Stimulated activated CD8-positive, alpha-beta memory T cell treated with anti-CD3 and anti-CD28 coated beads, Interleukin-12 subunit alpha, Interleukin-12 subunit beta, amount 100 ng/mL, for 1 hour (primary cell): ENCODE results near the gene CDC42BPA.

Source experiments
- DNase-seq: peaks from one replicate; pipeline ENCODE4 v3.0.0-alpha.2; 2020; ENCODE audit warnings: low read depth

The CDC42BPA gene

DNA sequence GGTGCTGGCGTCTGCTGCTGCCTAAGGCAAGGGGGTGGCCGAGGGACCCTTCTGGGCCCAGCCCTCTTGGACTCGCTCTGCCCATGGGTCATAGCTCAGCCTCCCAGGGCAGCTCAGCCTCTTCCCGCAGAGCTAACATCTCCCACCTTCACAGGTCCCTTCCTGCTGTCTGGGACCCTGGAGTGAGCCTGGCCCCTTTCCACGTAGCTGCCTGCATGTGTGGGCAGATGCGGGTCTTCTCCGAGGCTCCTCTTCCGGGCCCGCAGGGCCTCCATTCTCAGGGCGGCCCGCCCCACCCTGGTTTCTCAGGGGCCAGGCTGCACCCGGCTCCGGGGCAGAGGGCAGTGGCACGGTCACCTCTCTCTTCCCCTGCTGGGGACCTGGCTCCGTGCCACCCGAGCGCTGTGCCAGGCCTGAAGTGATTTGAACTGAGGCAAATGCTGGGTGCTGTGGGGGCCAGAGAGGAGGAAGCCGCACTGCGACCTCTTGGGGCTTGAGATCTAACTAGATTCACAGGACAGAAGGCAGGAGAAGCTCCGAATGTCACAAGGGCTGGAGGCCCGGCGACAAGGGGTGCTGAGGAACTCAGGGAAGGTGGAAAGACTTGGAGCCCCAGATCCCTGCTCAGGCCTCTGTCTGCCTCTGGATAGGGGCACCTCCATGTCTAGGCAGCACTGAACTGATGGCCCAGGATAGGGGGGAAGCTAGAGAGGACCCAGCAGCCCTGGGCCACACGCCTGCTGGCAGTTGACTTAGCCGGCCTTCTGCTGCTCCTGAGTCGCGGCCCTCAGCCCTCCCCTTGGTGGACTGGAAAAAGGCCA lies 337.5 kb downstream of the CDC42BPA start:
- DNase-seq = no peak

DNA sequence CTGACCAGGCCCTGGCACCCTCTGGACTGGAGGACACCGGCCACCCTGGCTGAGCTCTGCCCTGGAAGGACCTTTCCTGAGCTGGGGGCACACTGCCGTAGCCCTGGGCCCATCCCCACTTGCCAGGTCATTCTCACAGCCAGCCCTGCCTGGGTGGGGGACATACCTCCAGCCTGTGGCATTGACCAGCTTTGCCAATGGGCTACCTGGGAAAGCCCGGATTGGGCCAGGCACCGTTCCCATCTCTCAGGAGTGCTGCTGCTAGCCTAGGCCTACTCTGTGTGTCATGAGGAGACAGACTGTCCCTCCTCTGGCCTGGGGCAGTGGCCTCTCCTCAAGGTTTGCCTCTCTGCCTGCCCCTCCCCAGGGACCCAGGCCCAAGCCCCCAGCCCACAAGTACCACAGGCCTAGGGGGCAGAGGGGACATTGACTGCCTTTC lies 338.2 kb downstream of the CDC42BPA start:
- no peak for DNase-seq

DNA sequence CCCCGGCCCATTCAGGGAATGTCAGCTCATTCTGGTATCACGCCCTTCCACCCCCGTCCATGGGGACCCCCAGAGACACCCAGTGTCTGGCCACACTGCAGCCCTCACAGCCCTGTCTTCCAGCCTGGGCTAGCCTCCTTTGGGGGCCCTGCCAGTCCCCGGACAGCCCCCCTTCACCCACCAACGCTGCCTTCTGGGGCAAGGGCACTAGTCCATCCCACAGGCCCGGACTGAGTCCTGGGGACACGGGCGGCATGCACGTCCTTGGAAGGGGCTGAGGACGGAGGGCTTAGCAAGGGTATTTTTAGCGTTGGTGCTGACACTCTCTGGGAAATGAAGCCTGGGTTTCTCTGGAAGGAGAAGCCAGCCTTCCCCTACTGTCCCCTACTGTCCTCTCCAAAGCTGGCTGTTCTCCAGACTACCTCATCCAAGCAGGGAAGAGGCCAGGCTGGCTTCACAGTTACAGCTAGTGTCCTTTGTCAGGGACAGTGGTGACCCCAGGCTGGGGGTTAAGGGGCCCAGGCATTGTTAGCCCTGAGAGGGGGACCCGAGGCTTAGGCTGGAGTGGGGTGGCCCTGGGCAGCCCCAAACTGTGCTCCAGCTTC lies 338.7 kb downstream of the CDC42BPA start:
- DNase-seq = no peak

DNA sequence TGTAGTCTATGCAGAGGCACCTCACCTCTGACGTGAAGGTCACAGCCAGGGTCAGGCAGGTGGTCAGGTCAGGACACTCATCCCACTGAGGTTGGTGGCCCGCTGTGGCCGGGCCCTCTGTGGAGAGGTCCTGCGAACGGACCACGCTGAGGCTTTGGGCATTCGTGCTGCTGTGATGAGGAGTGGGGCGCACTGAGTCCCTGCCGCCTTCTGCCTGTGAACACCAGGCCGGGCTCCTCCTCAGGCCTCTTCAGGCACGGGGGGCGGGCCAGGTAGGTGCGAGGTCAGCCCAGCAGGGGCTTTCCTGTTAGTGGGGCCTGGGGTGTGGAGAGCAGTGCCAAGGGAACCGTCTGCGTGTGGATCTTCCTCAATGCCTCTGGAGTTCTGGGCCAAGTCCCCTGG lies 339.2 kb downstream of the CDC42BPA start:
- DNase-seq = no peak

DNA sequence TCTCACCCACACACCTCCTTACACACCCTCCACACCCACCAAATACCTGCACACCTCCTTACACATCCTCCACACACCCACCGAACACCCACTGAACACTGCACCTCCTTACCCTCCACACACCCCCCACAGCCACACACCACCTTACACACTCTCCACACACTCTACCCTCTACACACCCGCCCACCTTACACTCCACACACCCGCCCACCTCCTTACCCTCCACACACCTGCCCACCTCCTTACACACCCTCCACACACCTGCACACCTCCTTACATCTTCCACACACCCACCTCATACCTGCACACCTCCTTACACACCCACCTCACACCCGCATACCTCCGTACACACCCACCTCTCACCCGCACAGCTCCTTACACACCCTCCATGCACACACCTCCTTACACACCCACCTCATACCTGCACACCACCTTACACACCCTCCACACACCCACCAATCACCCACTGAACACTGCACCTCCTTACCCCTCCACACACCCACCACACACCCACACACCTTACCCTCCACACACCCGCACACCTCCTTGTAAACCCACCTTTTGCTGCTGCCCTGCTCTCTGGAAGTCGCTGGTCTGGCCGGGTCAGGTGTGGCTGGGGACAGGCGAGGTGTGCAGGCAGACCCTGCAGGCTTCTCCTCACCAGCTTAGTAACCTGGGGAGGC lies 339.7 kb downstream of the CDC42BPA start:
- no peak for DNase-seq

DNA sequence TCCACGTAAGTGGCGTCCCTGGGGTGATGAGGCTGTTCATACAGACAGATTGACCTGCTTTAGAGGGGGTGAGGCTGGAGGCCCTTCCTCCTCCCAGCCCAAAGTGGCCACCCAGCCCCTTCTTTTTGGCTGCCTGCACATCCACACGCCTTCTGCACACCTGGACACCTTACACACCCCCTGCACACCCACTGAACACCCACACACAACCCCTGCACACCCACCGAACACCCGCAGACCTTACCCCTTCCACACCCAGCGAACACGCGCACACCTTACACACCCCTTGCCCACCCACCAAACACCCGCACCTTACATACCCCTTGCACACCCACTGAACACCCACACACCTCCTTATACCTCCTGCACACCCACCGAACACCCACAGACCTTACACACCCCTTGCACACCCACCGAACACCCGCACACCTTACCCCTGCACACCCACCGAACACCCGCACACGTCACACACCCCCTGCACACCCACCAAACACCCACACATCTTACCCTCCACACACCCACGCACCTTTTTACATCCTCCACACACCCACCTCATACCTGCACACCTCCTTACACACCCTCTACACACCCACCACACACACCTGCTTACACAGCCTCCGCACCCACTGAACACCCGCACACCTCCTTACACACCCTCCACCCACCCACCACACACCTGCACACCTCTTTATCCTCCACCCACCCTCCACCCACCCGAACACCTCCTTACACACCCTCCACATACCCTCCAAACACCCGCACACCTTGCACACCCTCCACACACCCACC lies 340.5 kb downstream of the CDC42BPA start:
- no peak for DNase-seq

DNA sequence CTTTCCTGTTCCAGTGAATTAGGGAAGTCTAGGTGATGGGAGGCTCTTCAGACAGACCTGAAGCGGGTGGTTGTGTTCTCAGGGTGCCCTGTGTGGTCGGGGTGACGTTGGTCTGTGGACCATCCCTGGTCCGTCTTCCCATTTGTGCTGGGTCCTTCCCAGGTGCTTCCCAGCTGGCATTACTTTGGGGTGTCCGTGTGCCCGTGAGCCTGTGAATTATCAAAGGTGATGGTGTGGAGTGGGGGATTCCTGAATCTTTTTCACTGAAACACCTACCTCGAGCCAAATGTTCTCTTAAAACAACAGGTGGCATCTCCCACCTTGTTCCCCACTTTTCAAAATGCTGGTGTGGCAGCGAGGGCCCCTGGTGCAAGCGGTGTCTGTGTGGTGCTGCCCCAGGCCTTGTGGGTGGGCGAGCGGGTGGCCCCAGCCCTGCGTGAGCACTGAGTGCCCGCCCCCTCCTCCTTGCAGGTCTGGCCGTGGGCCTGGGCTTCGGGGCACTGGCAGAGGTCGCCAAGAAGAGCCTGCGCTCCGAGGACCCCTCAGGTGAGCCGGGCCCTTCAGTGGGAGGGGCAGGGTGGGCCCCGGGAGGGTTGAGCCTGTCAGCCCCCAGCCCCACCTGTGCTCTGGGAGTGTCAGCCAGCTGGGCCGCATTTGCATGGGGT lies 341.2 kb downstream of the CDC42BPA start:
- no peak for DNase-seq

DNA sequence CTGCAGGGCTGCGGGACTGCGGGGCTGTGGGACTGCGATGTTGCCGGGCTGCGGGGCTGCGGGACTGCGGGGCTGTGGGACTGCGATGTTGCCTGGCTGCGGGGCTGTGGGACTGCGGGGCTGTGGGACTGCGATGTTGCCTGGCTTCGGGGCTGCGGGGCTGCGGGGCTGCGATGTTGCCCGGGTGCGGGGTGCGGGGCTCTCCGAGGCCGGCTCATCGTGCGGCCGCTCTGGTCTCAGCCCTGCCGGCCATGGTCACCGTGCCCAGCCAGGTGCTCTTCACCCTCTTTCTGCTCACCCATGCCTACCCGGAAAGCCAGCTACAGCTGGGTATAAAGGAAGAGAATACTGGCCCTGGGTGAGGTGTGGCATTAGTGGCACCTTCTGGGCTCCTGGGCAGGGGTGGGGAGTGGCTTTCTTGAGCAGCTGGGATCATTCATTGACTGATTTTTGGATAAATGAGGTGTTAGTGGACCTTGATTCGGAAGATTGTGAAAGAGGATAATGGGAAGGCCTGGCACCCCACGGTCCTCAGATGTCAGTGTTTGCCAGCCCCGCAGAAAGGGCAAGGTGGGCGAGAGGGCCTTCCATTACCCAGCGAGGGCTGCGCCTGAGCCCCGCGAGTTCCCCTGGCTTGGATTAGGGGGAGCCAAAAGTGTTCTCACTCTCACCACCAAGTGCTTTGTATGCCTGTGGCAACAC lies 341.9 kb downstream of the CDC42BPA start:
- DNase-seq = no peak

DNA sequence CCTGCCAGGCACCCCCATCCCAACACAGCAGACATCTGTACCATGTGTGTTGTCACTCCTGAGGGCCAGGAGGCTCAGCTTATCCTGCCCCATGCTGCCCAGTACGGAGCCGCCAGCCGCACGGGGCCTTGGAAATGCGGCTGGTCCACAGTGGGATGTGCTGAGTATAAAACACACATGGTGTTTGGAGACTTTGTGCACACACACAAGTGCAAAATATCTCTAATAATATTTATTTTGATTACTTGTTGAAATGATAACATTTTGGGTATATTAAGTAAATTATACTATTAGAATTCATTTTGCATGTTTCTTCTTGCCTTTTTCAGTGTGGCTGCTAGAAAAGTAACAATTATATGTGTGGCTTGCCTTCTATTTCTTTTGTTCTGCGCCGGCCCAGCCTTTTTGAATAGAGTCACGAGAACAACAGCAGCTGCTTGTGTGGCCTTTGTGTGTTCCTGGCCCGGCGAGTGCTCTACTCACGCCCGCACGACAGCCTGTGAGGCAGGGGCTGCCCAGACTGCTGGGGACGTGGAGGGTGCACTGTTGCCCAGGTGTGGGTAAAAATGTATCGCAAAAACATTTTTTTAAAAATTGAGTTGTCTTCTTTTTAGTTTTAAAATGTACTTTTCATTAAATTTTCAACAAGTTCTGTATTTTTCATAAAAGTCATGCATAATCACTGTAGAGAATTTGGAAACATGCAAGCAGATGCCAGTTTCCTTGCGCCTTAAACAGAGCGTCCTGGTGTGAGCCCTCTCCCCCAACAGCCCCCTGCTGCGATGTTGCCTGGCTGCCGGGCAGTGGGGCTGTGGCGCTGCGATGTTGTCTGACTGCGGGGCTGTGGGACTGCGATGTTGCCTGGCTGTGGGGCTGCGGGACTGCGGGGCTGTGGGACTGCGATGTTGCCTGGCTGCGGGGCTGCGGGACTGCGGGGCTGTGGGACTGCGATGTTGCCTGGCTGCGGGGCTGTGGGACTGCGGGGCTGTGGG lies 342.7 kb downstream of the CDC42BPA start:
- DNase-seq = no peak

DNA sequence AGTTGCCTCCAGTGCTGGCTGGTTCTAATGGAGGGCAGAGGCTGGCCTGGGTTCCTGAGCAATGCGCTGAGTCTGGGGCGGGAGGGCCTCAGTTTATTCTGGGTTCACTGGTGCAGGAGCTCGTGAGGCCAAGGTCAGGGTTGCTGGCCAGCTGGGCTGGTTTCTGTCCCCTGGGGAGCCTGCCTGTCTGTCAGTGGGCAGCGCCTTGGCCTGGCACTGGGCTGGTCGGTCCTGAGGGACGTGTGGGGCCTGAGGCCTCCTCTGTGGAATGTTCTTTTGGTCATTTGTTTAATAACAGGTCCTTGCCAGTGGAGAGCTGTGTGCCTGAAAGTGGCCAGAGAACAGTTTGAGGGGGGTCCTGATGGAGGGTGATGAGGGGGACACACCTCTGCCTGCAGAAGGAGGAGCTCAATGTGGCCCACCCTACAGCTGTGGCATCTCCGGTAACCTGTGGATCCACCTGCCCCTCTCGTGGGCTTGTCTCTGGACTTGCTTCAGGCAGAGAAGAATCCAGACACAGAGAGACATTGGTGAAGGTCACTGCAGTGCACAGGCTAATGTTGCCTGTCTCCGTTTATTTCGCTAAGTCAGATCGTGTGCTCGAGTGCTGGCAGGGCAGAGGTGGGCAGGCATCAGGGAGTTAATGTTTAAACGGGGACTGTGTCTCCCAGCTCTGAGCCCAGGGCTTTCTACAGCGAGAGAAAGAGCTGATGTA lies 343.6 kb downstream of the CDC42BPA start:
- DNase-seq = no peak

DNA sequence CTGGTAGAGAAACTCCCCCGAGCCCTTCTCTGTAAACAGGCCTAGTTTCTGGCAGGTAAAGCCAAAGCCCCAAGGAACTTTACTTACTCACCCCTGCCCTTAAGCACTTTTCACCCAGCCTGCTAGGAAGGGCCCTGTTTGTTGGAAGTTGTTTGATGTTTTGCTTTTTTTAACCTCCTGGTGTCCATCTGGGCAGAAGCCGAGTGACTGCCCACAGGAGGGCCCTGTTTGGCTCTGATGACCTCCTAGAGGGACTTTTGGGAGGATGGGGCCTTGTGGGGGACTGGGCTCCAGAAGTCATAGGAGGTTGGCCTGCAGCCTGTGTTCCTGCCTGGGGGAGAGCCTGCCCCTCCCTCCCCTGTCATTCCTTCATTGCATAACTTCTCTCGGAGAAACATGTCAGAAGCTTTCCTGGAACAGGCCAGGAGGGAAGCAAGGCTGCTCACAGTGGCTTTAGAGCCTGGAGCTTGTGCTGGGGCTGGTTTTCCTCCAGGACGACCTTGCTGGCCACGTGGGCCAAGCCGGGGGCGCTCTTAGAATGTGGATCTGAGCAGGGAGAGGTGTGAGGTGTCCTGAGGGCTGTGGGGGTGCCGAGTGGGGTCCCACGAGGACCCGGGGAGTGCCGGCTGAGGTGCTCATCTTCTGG lies 344.3 kb downstream of the CDC42BPA start:
- DNase-seq = no peak

DNA sequence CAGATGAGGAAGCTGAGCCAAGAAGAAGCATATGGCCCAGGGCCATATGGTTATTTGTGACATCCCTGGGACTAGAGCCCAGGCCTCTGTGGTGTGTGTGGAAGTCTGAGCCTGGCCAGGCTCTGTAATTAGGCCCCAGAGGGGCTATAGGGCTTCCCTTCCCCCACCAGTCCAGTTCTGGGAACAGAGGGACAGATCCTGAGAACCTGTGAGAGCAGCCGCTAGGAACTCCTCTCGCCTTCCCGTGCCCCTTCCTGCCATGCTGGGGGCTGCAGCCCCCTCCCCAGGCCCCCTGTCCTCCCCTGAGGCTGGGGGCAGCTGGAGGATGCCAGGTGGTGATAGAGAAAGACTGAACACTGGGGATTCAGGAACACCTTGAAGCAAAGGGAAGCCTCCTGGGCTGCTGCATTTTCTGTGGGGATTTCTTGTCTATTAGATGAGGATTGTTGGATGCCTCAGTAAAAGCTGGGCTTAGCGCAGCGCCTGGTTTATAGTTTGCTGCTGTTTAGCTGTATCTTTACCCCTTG lies 344.9 kb downstream of the CDC42BPA start:
- no peak for DNase-seq

DNA sequence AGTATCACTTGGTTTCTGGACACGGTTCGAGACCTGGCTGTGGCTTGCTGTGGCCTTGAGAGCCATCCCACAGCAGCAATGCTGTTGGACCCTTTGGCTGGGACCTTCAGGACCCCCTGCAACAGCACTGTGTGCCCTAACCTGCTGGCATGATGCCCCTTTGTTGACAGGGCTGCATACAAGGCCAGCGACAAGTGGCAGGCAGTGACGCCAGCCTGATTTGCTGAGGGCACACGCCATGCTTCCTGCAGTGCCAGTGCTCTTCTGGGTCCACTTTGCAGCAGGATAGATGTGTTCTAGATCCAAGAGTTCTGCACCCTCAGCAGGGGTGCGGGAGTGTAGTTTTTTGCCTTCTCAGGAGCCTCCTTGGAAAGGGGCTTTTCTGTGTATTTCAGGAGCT lies 345.4 kb downstream of the CDC42BPA start:
- no peak for DNase-seq

DNA sequence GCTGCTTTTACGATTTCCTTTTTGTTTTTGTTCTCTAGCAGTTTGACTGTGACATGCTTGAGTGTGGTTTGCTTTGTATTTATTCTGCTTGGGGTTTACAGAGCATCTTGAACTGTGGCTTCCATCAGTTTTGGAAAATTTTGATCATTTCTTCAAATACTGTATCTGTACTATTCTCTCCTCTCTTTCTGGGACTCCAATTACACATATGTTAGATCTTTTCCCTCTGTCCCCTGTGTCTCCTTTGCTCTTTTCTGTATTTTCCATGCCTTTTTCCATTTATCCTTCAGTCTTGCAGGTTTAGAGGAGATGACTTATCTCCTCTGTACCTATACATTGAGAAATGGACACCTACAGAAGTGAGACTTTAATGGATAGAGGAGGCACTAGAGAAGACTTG lies 346.5 kb downstream of the CDC42BPA start:
- no peak for DNase-seq

DNA sequence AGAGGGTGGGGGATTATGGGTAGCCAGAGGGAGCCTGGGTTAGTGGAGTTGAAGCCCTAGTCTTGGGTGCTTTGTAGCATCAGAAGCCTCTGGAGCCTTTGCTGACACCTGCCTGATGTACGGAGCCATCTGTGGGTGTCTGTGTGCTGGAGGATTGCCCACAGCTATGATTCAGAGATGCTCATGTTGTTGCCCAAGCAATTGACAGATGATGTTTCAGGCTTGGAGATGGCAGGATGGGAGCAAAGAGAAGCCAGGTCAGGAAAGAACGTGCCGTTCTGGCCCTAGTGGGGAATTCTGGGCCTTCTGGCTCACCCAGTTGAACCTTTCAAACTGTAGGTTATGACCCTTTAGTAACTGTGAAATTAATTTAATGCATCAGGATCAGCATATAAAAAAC lies 350.6 kb downstream of the CDC42BPA start:
- DNase-seq = no peak

DNA sequence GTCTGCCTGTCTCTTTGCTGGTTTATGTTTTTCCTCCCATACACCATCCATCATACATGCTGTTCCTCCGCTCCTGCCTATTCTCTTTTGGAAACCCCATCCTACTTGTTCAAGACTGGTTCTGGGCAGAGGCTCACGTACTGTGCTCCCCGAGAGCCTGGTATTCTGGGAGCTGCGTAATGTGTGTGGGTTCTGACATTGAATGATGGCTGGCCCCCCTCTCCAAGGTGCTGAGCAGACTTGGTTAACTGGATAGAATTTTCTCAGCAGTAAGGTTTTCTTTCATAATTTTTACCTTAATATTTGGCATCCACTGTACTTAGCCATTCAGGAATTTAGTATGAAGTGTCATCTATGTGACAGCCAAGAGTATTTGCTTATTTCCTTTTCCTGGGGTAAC lies 351.6 kb downstream of the CDC42BPA start:
- DNase-seq = no peak

DNA sequence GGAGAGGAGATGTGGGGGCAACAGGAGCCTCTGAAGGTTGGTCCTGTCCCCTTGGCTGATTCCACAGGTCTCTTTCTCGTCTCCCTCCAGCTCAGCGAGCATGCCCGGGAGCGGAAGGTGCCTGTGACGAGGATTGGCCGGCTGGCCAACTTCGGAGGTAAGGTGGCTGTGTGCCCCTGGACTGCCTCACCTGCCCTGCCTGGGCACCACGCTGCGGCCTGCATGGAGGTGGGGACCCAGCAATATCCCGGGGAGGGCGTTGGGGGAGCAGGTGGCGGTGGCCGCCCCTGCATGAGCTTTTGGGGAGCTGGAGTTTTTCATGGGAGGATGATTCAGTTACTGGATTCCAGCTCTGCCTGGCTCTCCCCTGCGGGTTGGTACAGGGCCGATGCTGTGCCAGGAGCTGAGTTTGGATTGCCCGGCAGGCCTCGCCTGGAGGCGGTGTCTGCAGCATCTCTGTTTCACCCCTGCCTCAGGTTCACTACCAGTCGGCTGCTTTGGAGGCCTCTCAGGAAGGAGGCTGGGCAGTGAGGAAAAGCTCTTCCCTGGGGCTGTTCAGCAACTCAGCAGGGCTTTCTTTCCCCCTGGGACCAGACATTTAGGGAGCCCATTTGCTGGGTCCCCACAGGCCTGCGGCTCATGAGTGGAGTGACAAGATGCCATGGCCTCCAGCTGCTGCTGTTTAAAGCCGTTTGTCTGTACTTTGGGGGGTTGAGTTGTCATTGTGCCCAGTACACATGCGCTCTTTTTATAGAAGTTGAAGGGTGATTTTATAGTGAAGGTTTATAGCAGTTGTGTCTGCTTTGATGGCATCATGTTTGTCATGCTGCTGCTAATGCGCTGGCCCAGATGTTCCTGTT lies 352.5 kb downstream of the CDC42BPA start:
- DNase-seq = no peak
